Activated T-cell treated with anti-CD3 and anti-CD28 coated beads for 48 hours (primary cell): Measurements from ENCODE around the gene KCNIP1.

Experiments used
- DNase-seq: peaks from one replicate; pipeline ENCODE4 v3.0.0-alpha.2; 2020; ENCODE audit warnings: low read depth

KCNIP1 gene

DNA sequence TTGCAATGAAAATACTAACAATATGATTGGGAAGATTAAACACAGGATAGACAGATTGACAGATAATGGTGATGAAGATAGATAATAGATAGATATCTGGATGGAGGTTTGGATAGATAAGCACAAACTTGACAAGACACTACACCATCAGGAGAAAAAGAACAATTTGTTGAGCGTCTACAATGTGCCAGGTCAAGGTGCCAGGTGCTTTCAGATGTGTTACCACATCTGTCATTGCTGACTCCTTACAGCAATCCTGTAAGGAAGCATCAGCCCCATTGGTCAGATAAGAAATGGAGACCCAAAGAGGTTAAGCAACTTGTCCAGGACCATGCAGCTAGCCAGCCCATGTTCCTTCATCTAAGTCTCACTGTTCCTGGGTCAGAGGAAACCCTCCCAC, 278.1 kb downstream of the KCNIP1 start:
- no peak for DNase-seq

DNA sequence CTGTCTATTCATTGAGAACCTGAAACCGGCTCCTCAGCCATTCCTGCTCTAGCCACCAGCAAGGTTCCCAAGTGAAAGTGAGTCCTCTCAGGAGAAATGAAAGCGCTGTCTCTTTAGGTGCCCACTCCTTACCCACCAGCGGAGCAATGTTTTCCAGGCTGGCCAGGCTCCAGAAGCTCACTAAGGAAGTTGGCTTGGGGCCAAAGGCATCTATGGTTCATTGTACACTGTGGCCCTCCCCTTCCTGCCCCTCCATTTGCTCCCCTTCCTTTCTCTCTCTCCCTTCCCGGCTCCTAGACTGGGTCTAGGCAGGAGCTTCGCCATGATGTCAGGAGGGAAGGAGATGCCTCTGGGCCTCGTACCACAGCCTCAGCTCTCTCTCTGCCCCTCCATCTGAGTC, 278.6 kb downstream of the KCNIP1 start:
- no peak for DNase-seq

DNA sequence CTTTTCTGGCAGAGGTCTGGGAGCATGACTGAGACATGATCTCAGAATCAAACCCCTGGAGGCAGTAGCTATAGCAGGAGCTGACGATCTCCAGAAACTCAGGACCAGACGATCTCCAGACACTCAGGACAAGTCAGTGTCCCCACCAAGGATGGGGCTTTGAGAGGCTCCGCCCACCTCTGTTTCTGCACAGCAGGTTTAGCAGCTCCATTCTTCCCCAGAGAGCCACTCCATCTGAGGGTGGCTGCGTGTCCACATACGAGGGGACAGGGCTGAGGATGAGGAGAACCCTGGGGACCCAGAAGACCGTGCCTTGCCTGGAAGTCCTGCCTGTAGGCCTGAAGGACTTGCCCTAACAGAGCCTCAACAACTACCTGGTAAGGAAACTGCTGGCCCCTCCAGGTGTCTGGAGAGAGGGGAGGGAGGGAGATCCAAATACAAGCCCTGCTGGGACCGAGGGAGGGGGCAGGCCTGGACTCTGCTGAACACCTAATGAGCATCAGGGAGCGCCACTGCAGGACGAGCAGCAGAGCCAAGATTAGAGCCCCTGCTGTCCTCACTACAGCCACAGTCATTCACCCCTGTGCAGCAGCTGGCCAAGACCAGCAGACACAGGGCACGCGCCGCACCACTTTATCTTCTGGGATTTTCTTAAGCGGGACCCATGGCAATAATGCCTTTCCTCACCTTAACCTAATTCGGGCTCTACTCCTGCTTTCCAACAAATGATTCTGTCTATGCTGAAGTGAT, 279.9 kb downstream of the KCNIP1 start, which contains the start of gene GABRP:
TSS of gene GABRP (plus strand) at position 228 of the 750 bp plus-strand sequence. CDS start 4,891 bp downstream, outside the sequence.
- DNase-seq, result no peak

DNA sequence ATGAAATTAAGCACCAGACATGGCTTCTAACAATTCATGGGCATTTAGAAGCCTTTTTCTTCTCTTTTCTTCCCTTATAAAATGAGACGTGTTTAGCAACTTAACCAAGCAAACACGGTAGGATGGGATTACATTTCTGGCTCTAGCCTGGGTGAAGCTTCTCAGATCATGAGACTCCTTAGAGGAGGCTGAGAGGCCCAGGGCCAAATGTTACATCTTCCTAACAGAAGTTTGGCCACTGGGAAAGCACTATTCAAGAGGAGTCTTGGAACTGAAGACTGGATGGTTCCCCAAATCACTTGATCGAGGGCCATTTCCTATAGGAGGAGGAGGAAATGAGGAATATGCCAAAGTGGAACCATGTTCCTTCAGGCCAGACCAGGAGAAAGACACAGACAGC, 281.6 kb downstream of the KCNIP1 start:
- no peak for DNase-seq
